Measurements from ENCODE around the gene ZNF181. TPM values are rescaled to one million over a fixed set of nuclear protein-coding genes. Genes with fewer than 3 reads are reported as not detected.

ZNF181 gene
- polyA plus RNA-seq, 2 of the 4 experiments (the other 2 are of a cell fraction), result 17.0 to 24.6 TPM

- TF ChIP-seq EHMT2 (IDR thresholded peaks at IDR 0.05; ENCODE audit: low read depth) (no peak), BCL3 (IDR thresholded peaks at IDR 0.05) (no peak), PHF8 (IDR thresholded peaks at IDR 0.05; ENCODE audit: borderline replicate concordance, low read depth) (no peak)
These were observed 577 bp downstream of the ZNF181 start (continued) for GRCh38 chr19:34734537-34735103.

GRCh38 chr19:34744896-34745690, 11.1 kb downstream of the ZNF181 start:
- ChIA-PET POLR2A (no interaction called here), CTCF (interaction anchor here (0.5 to 2.4 kb wide), 8 partner anchors 8 to 966 kb away, joined by 3 to 7 read pairs (median 4); partner anchors contain the start of gene ZNF181)
- DNase-seq (ENCODE audit: low read depth in 1 of 2, low spot score in 1 of 2) (no peak), FAIRE-seq (peak; percentile 92), ATAC-seq (no peak)
- Histone ChIP-seq H3K9me3 (peaks cover 98% of the 10 kb centered on the region), H3K4me3 (no peak overlapping the region), H3K4me2 (no peak overlapping the region), H3K4me1 (no peaks in the 10 kb centered on the region), H3K27ac (no peak overlapping the region)
- TF ChIP-seq MAZ (IDR thresholded peaks at IDR 0.05; ENCODE audit: borderline replicate concordance, low read depth, low read length), result no peak
- TF ChIP-seq HMGXB4 (CRISPR knock-in tag; IDR thresholded peaks at IDR 0.05; ENCODE audit: borderline replicate concordance), result no peak
- no peak for TF ChIP-seq CHD2 (IDR thresholded peaks at IDR 0.05; ENCODE audit: low read length, partially characterized antibody)
- 26% methylated on average over 3 of the region's 3 CpGs for WGBS (ENCODE audit: missing lambda C conversion rate)

- POLR2A ChIA-PET, result no interaction called here
- H3K9me3 ChIP-seq, result peaks cover 100% of the 10 kb centered on the region
- no peak for DNase-seq (ENCODE audit: low read depth in 1 of 2, low spot score in 1 of 2)
- ATAC-seq, result no peak
- 11% methylated on average over 4 of the region's 4 CpGs for WGBS (ENCODE audit: missing lambda C conversion rate)
- no peak overlapping the region for H3K4me2 ChIP-seq
- TF ChIP-seq CBX2 (IDR thresholded peaks at IDR 0.05; ENCODE audit: borderline replicate concordance, low read depth) (no peak), EHMT2 (IDR thresholded peaks at IDR 0.05; ENCODE audit: low read depth) (no peak), TP53 (CRISPR knock-in tag; IDR thresholded peaks at IDR 0.05) (no peak), POLR2AphosphoS2 (conservative IDR thresholded peaks at IDR 0.05; ENCODE audit: low read length) (no peak), PBX3 (IDR thresholded peaks at IDR 0.05) (no peak), RNF2 (IDR thresholded peaks at IDR 0.05; ENCODE audit: borderline replicate concordance, low read depth) (no peak), ZC3H11A (IDR thresholded peaks at IDR 0.05) (no peak), ZFP36 (IDR thresholded peaks at IDR 0.05; ENCODE audit: borderline replicate concordance, partially characterized antibody) (no peak), KDM1A (IDR thresholded peaks at IDR 0.05; ENCODE audit: low read depth) (no peak), NR3C1 (IDR thresholded peaks at IDR 0.05) (no peak), NPAS2 (CRISPR knock-in tag; IDR thresholded peaks at IDR 0.05; ENCODE audit: borderline replicate concordance) (no peak), ZNF302 (CRISPR knock-in tag; IDR thresholded peaks at IDR 0.05) (no peak), CHD4 (IDR thresholded peaks at IDR 0.05; ENCODE audit: borderline replicate concordance) (no peak), HDAC2 (IDR thresholded peaks at IDR 0.05) (no peak), KDM5A (IDR thresholded peaks at IDR 0.05) (no peak), PHF8 (IDR thresholded peaks at IDR 0.05; ENCODE audit: borderline replicate concordance, low read depth) (no peak), USF2 (IDR thresholded peaks at IDR 0.05) (no peak), MYC (IDR thresholded peaks at IDR 0.05; ENCODE audit: borderline replicate concordance, low read length) (no peak), HOXA7 (CRISPR knock-in tag; IDR thresholded peaks at IDR 0.05) (no peak)
- no peaks in the 10 kb centered on the region for H3K4me1 ChIP-seq
- FAIRE-seq, result peak; percentile 61
- H3K4me3 ChIP-seq, result no peak overlapping the region
- CTCF ChIA-PET, result no interaction called here
- H3K27ac ChIP-seq, result no peak overlapping the region
These were observed 23.4 kb downstream of the ZNF181 start for GRCh38 chr19:34757441-34757840.

Measured in A549 (cell line).